ENCODE results near the gene VEPH1.

VEPH1 gene

DNA sequence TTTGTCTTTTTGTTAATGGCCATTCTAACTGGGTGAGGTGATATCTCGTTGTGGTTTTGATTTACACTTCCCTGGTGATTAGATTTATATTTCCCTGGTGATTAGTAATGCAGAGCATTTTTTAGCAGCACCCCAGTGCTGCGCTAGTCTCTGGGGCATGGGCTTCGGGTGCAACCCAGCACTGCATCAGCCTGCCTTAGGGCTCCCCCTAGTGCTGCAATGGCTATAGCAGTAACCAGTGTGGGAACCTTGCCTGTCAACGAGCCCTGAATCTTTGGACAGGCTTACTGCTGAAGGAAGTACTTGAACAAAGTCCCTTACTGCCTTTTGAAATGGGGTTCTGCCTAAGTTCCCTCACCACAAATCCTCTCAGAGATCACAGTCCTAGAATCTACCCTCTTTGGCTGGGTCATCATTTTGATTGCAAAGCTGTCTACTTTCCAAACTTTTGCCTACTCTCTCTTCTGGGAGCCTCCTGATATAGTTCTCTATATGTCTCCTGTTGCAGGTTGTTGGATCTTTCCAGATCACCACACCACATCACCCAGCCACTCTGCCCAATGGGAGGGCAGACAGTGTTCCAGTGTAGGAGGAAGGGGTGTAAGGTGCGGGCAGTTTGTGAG, 264.0 kb downstream of the VEPH1 start:
- Histone ChIP-seq H4K20me1 (ENCODE audit: low read depth, low read length) (no peaks in the 10 kb centered on the region), H2AFZ (ENCODE audit: low read depth, low read length, severe bottlenecking) (no peak overlapping the region), H3K9me3 (ENCODE audit: insufficient read depth, low read length) (no peaks in the 10 kb centered on the region), H3K4me2 (ENCODE audit: low read depth, low read length, poor library complexity, severe bottlenecking) (no peak overlapping the region), H3F3A (ENCODE audit: insufficient read depth) (no peaks in the 10 kb centered on the region), H3K27me3 (ENCODE audit: low read length) (no peaks in the 10 kb centered on the region), H3K27ac (ENCODE audit: low read depth, low read length) (no peak overlapping the region), H3K4me3 (ENCODE audit: insufficient read depth, low read length, poor library complexity, severe bottlenecking) (no peak overlapping the region), H3K36me3 (ENCODE audit: low read length) (no peaks in the 10 kb centered on the region), H3K79me2 (ENCODE audit: insufficient read depth, low read length) (no peaks in the 10 kb centered on the region), H3K9me2 (replicated peaks; ENCODE audit: insufficient read depth, low read length) (no peaks in the 10 kb centered on the region), H3K9ac (ENCODE audit: low read length) (no peak overlapping the region)
- TF ChIP-seq, protein P1, sequence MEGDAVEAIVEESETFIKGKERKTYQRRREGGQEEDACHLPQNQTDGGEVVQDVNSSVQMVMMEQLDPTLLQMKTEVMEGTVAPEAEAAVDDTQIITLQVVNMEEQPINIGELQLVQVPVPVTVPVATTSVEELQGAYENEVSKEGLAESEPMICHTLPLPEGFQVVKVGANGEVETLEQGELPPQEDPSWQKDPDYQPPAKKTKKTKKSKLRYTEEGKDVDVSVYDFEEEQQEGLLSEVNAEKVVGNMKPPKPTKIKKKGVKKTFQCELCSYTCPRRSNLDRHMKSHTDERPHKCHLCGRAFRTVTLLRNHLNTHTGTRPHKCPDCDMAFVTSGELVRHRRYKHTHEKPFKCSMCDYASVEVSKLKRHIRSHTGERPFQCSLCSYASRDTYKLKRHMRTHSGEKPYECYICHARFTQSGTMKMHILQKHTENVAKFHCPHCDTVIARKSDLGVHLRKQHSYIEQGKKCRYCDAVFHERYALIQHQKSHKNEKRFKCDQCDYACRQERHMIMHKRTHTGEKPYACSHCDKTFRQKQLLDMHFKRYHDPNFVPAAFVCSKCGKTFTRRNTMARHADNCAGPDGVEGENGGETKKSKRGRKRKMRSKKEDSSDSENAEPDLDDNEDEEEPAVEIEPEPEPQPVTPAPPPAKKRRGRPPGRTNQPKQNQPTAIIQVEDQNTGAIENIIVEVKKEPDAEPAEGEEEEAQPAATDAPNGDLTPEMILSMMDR (IDR thresholded peaks at IDR 0.05; ENCODE audit: insufficient read depth, low read length, poor library complexity, severe bottlenecking), result peak; percentile 87
- TF ChIP-seq EZH2phosphoT487 (conservative IDR thresholded peaks at IDR 0.05; ENCODE audit: low read length), result no peak

- H4K20me1 ChIP-seq (ENCODE audit: low read depth, low read length), result no peaks in the 10 kb centered on the region
- no peak for TF ChIP-seq EZH2phosphoT487 (conservative IDR thresholded peaks at IDR 0.05; ENCODE audit: low read length)
- TF ChIP-seq, protein P1 (IDR thresholded peaks at IDR 0.05; ENCODE audit: insufficient read depth, low read length, poor library complexity, severe bottlenecking), result no peak
- no peak overlapping the region for H3K4me2 ChIP-seq (ENCODE audit: low read depth, low read length, poor library complexity, severe bottlenecking)
- no peaks in the 10 kb centered on the region for H3K27me3 ChIP-seq (ENCODE audit: low read length)
- H3K9me2 ChIP-seq (replicated peaks; ENCODE audit: insufficient read depth, low read length), result no peaks in the 10 kb centered on the region
- no peak overlapping the region for H2AFZ ChIP-seq (ENCODE audit: low read depth, low read length, severe bottlenecking)
- no peaks in the 10 kb centered on the region for H3F3A ChIP-seq (ENCODE audit: insufficient read depth)
- no peaks in the 10 kb centered on the region for H3K79me2 ChIP-seq (ENCODE audit: insufficient read depth, low read length)
- H3K9ac ChIP-seq (ENCODE audit: low read length), result no peak overlapping the region
- no peaks in the 10 kb centered on the region for H3K9me3 ChIP-seq (ENCODE audit: insufficient read depth, low read length)
- H3K36me3 ChIP-seq (ENCODE audit: low read length), result no peaks in the 10 kb centered on the region
- no peak overlapping the region for H3K4me3 ChIP-seq (ENCODE audit: insufficient read depth, low read length, poor library complexity, severe bottlenecking)
- H3K27ac ChIP-seq (ENCODE audit: low read depth, low read length), result no peak overlapping the region
Measured at GRCh38 chr3:157238457-157238856, 264.8 kb downstream of the VEPH1 start.

- H3K9me2 ChIP-seq (replicated peaks; ENCODE audit: insufficient read depth, low read length), result no peaks in the 10 kb centered on the region
- no peaks in the 10 kb centered on the region for H3K36me3 ChIP-seq (ENCODE audit: low read length)
- H3K27me3 ChIP-seq (ENCODE audit: low read length), result no peaks in the 10 kb centered on the region
- no peak overlapping the region for H2AFZ ChIP-seq (ENCODE audit: low read depth, low read length, severe bottlenecking)
- no peaks in the 10 kb centered on the region for H3K9me3 ChIP-seq (ENCODE audit: insufficient read depth, low read length)
- H3K79me2 ChIP-seq (ENCODE audit: insufficient read depth, low read length), result no peaks in the 10 kb centered on the region
- H3K4me2 ChIP-seq (ENCODE audit: low read depth, low read length, poor library complexity, severe bottlenecking), result no peak overlapping the region
- no peaks in the 10 kb centered on the region for H4K20me1 ChIP-seq (ENCODE audit: low read depth, low read length)
- no peak overlapping the region for H3K4me3 ChIP-seq (ENCODE audit: insufficient read depth, low read length, poor library complexity, severe bottlenecking)
- no peak overlapping the region for H3K27ac ChIP-seq (ENCODE audit: low read depth, low read length)
- no peak for TF ChIP-seq EZH2phosphoT487 (conservative IDR thresholded peaks at IDR 0.05; ENCODE audit: low read length)
- TF ChIP-seq, protein P1 (IDR thresholded peaks at IDR 0.05; ENCODE audit: insufficient read depth, low read length, poor library complexity, severe bottlenecking), result no peak
- H3F3A ChIP-seq (ENCODE audit: insufficient read depth), result no peaks in the 10 kb centered on the region
- no peak overlapping the region for H3K9ac ChIP-seq (ENCODE audit: low read length)
Measured at GRCh38 chr3:157237886-157238285, 265.3 kb downstream of the VEPH1 start.

All from SU-DHL-6 (cell line).